T-helper 2 cell treated with Interferon-gamma antibody and Interleukin-4, amounts not matched to agents 5 μg/mL and 100 μg/mL, for 36 hours (primary cell): ENCODE data around the gene GRB7.
"Not testable (repeated sequence)": the region's sequence is repeated elsewhere in the genome, so short reads cannot be mapped to it uniquely, and the experiment has no call there.

Source experiments
- DNase-seq: peaks from one replicate; pipeline ENCODE4 v3.0.0; 2021; ENCODE audit warnings: low spot score
- H3K27ac Mint-ChIP-seq: one replicate; pipeline ENCODE4 v1.8.0; 2021; ENCODE audit warnings: mild to moderate bottlenecking, mixed read lengths
- H3K27me3 Mint-ChIP-seq: one replicate; pipeline ENCODE4 v1.8.0; 2021; ENCODE audit warnings: low read depth, mixed read lengths
- H3K36me3 Mint-ChIP-seq: one replicate; pipeline ENCODE4 v1.8.0; 2021; ENCODE audit warnings: low read depth, mixed read lengths
- H3K4me1 Mint-ChIP-seq: one replicate; pipeline ENCODE4 v1.8.0; 2021; ENCODE audit warnings: low read depth, mixed read lengths
- H3K4me3 Mint-ChIP-seq: one replicate; pipeline ENCODE4 v1.8.0; 2022; ENCODE audit warnings: mild to moderate bottlenecking, moderate library complexity, mixed read lengths
- H3K9me3 Mint-ChIP-seq: one replicate; pipeline ENCODE4 v1.8.0; 2021; ENCODE audit warnings: mixed read lengths

GRB7 gene

GRCh38 chr17:39756380-39757079 is 18.8 kb downstream of the GRB7 start:
- Mint-ChIP-seq H3K4me3 (peak overlapping the region; percentile 49), H3K9me3 (no peaks in the 10 kb centered on the region), H3K27ac (peak overlapping the region; percentile 82), H3K4me1 (peaks cover 56% of the 10 kb centered on the region), H3K27me3 (no peaks in the 10 kb centered on the region), H3K36me3 (peaks cover 4% of the 10 kb centered on the region)
- no peak for DNase-seq

- peak overlapping the region; percentile 82 for H3K27ac Mint-ChIP-seq
- DNase-seq: no peak
- peaks cover 53% of the 10 kb centered on the region for H3K4me1 Mint-ChIP-seq
- no peaks in the 10 kb centered on the region for H3K27me3 Mint-ChIP-seq
- no peaks in the 10 kb centered on the region for H3K9me3 Mint-ChIP-seq
- H3K4me3 Mint-ChIP-seq: peak overlapping the region; percentile 49
- H3K36me3 Mint-ChIP-seq: peaks cover 7% of the 10 kb centered on the region
Measured at GRCh38 chr17:39757176-39757662, 19.5 kb downstream of the GRB7 start.

- peaks cover 14% of the 10 kb centered on the region for H3K36me3 Mint-ChIP-seq
- H3K27ac Mint-ChIP-seq: peak overlapping the region; percentile 82
- no peaks in the 10 kb centered on the region for H3K9me3 Mint-ChIP-seq
- H3K4me3 Mint-ChIP-seq: peak overlapping the region; percentile 49
- peak; percentile 62 for DNase-seq
- peaks cover 52% of the 10 kb centered on the region for H3K4me1 Mint-ChIP-seq
- no peaks in the 10 kb centered on the region for H3K27me3 Mint-ChIP-seq
Measured at GRCh38 chr17:39757931-39758873, 20.5 kb downstream of the GRB7 start.

GRCh38 chr17:39759204-39759603 is 21.5 kb downstream of the GRB7 start:
- Mint-ChIP-seq H3K36me3 (peaks cover 18% of the 10 kb centered on the region), H3K27ac (no peak overlapping the region), H3K4me3 (no peak overlapping the region), H3K27me3 (no peaks in the 10 kb centered on the region), H3K9me3 (no peaks in the 10 kb centered on the region), H3K4me1 (peaks cover 48% of the 10 kb centered on the region)
- DNase-seq: no peak

GRCh38 chr17:39761861-39762496 is 24.2 kb downstream of the GRB7 start:
- H3K27ac Mint-ChIP-seq: no peak overlapping the region
- H3K4me1 Mint-ChIP-seq: peaks cover 42% of the 10 kb centered on the region
- peaks cover 41% of the 10 kb centered on the region for H3K36me3 Mint-ChIP-seq
- DNase-seq: no peak
- no peak overlapping the region for H3K4me3 Mint-ChIP-seq
- no peaks in the 10 kb centered on the region for H3K9me3 Mint-ChIP-seq
- no peaks in the 10 kb centered on the region for H3K27me3 Mint-ChIP-seq

- Mint-ChIP-seq H3K4me1 (peaks cover 40% of the 10 kb centered on the region), H3K27ac (no peak overlapping the region), H3K9me3 (no peaks in the 10 kb centered on the region), H3K36me3 (peaks cover 50% of the 10 kb centered on the region), H3K4me3 (no peak overlapping the region), H3K27me3 (no peaks in the 10 kb centered on the region)
- DNase-seq: no peak
Measured at GRCh38 chr17:39763051-39763820, 25.5 kb downstream of the GRB7 start.

- not testable (repeated sequence) for H3K27me3 Mint-ChIP-seq, H3K4me3 Mint-ChIP-seq, DNase-seq, H3K9me3 Mint-ChIP-seq, H3K27ac Mint-ChIP-seq
- peaks cover 58% of the 10 kb centered on the region for H3K36me3 Mint-ChIP-seq
- H3K4me1 Mint-ChIP-seq: peaks cover 37% of the 10 kb centered on the region
Measured at GRCh38 chr17:39764171-39764570, 26.4 kb downstream of the GRB7 start.

GRCh38 chr17:39765175-39765574 is 27.4 kb downstream of the GRB7 start:
- no peak for DNase-seq
- H3K9me3 Mint-ChIP-seq: no peaks in the 10 kb centered on the region
- H3K27me3 Mint-ChIP-seq: no peaks in the 10 kb centered on the region
- H3K36me3 Mint-ChIP-seq: peaks cover 59% of the 10 kb centered on the region
- H3K4me3 Mint-ChIP-seq: no peak overlapping the region
- H3K4me1 Mint-ChIP-seq: peaks cover 43% of the 10 kb centered on the region
- H3K27ac Mint-ChIP-seq: no peak overlapping the region

GRCh38 chr17:39765766-39766165 is 28.0 kb downstream of the GRB7 start:
- H3K4me1 Mint-ChIP-seq: peaks cover 49% of the 10 kb centered on the region
- H3K9me3 Mint-ChIP-seq: no peaks in the 10 kb centered on the region
- DNase-seq: no peak
- H3K36me3 Mint-ChIP-seq: peaks cover 59% of the 10 kb centered on the region
- H3K27ac Mint-ChIP-seq: no peak overlapping the region
- no peaks in the 10 kb centered on the region for H3K27me3 Mint-ChIP-seq
- no peak overlapping the region for H3K4me3 Mint-ChIP-seq

GRCh38 chr17:39767147-39767546 is 29.4 kb downstream of the GRB7 start:
- Mint-ChIP-seq H3K27me3 (no peaks in the 10 kb centered on the region), H3K9me3 (no peaks in the 10 kb centered on the region)
- DNase-seq: no peak

GRCh38 chr17:39769974-39770587 is 32.3 kb downstream of the GRB7 start:
- Mint-ChIP-seq H3K27ac (peak overlapping the region; percentile 82), H3K9me3 (no peaks in the 10 kb centered on the region), H3K27me3 (no peaks in the 10 kb centered on the region), H3K4me3 (peak overlapping the region; percentile 18), H3K36me3 (peaks cover 53% of the 10 kb centered on the region), H3K4me1 (peaks cover 77% of the 10 kb centered on the region)
- DNase-seq: peak; percentile 79

More at GRCh38 chr17:39767147-39767546, 29.4 kb downstream of the GRB7 start:
- Mint-ChIP-seq H3K27ac (peak overlapping the region; percentile 83), H3K36me3 (peaks cover 59% of the 10 kb centered on the region), H3K4me3 (peak overlapping the region; percentile 46), H3K4me1 (peaks cover 61% of the 10 kb centered on the region)

- peak overlapping the region; percentile 66 for H3K27ac Mint-ChIP-seq
- H3K27me3 Mint-ChIP-seq: no peaks in the 10 kb centered on the region
- H3K36me3 Mint-ChIP-seq: peaks cover 40% of the 10 kb centered on the region
- no peak for DNase-seq
- H3K9me3 Mint-ChIP-seq: no peaks in the 10 kb centered on the region
- H3K4me1 Mint-ChIP-seq: peaks cover 79% of the 10 kb centered on the region
- peak overlapping the region; percentile 52 for H3K4me3 Mint-ChIP-seq
Measured at GRCh38 chr17:39772415-39772814, 34.7 kb downstream of the GRB7 start.
